SK-N-SH treated with all-trans-retinoic acid at 6 μM for 48 hours (cell line): Measurements from ENCODE around the gene CCDC85C.
A peak's percentile ranks its signal among the peaks of the same experiment; 100 is the strongest.

Source experiments
- ATAC-seq: fragments of 200-7000 bp; cut with Tn5 transposase; 3 replicates; pipeline ENCODE4 v1.9.1; 2020; ENCODE audit warnings: mild to moderate bottlenecking, moderate library complexity
- ARNTL ChIP-seq: fragments of 450-650 bp; formaldehyde crosslinking; IDR thresholded peaks from 2 replicates; pipeline ENCODE4 v1.5.0; 2020; ENCODE audit warnings: low read depth, mild to moderate bottlenecking, moderate library complexity, borderline replicate concordance
- BACH2 ChIP-seq: fragments of 250-450 bp; sonication (Bioruptor Pico); IDR thresholded peaks from 2 replicates; pipeline ENCODE4 v1.9.0; 2021; ENCODE audit warnings: mild to moderate bottlenecking, borderline replicate concordance
- CREB5 ChIP-seq: fragments of 250-450 bp; sonication (Bioruptor Pico); IDR thresholded peaks from 2 replicates; pipeline ENCODE4 v1.5.1; 2020; ENCODE audit warnings: low read depth, mild to moderate bottlenecking, moderate library complexity
- CSDC2 ChIP-seq: fragments of 250-450 bp; sonication (Bioruptor Pico); IDR thresholded peaks from 2 replicates; pipeline ENCODE4 v1.5.0; 2020; ENCODE audit warnings: mild to moderate bottlenecking, moderate library complexity
- ESRRG ChIP-seq: fragments of 250-450 bp; sonication (Bioruptor Pico); IDR thresholded peaks from 2 replicates; pipeline ENCODE4 v1.6.1; 2021; ENCODE audit warnings: mild to moderate bottlenecking
- GLIS3 ChIP-seq: fragments of 250-450 bp; sonication (Bioruptor Pico); IDR thresholded peaks from 2 replicates; pipeline ENCODE4 v1.5.0; 2020; ENCODE audit warnings: mild to moderate bottlenecking, moderate library complexity
- ISL1 ChIP-seq: fragments of 250-450 bp; sonication (Bioruptor Pico); IDR thresholded peaks from 2 replicates; pipeline ENCODE4 v2.1.2; 2022; ENCODE audit warnings: mild to moderate bottlenecking, moderate library complexity
- OSR1 ChIP-seq: fragments of 250-450 bp; sonication (Bioruptor Pico); IDR thresholded peaks from 2 replicates; pipeline ENCODE4 v1.8.0; 2022; ENCODE audit warnings: moderate library complexity, mild to moderate bottlenecking, inconsistent platforms
- PPARA ChIP-seq: fragments of 250-450 bp; sonication (Bioruptor Pico); IDR thresholded peaks from 2 replicates; pipeline ENCODE4 v1.5.0; 2020; ENCODE audit warnings: mild to moderate bottlenecking, borderline replicate concordance
- RARB ChIP-seq: fragments of 250-450 bp; sonication (Bioruptor Pico); IDR thresholded peaks from 2 replicates; pipeline ENCODE4 v1.8.0; 2021; ENCODE audit warnings: mild to moderate bottlenecking, moderate library complexity
- SNAI2 ChIP-seq: fragments of 250-450 bp; sonication (Bioruptor Pico); IDR thresholded peaks from 2 replicates; pipeline ENCODE4 v1.5.0; 2020; ENCODE audit warnings: mild to moderate bottlenecking, moderate library complexity
- TSHZ2 ChIP-seq: fragments of 250-450 bp; sonication (Bioruptor Pico); IDR thresholded peaks from 2 replicates; pipeline ENCODE4 v1.5.0; 2020; ENCODE audit warnings: mild to moderate bottlenecking, moderate library complexity
- ZC3H10 ChIP-seq: fragments of 250-450 bp; sonication (Bioruptor Pico); IDR thresholded peaks from 2 replicates; pipeline ENCODE4 v1.5.1; 2021; ENCODE audit warnings: mild to moderate bottlenecking, moderate library complexity
- ZFP3 ChIP-seq: fragments of 250-450 bp; sonication (Bioruptor Pico); IDR thresholded peaks from 2 replicates; pipeline ENCODE4 v1.5.0; 2020; ENCODE audit warnings: mild to moderate bottlenecking, moderate library complexity
- ZFP30 ChIP-seq: fragments of 450-650 bp; formaldehyde crosslinking; IDR thresholded peaks from 2 replicates; pipeline ENCODE4 v1.5.0; 2022; ENCODE audit warnings: mild to moderate bottlenecking, moderate library complexity
- ZNF70 ChIP-seq: fragments of 450-650 bp; formaldehyde crosslinking; IDR thresholded peaks from 2 replicates; pipeline ENCODE4 v1.5.0; 2020; ENCODE audit warnings: mild to moderate bottlenecking, moderate library complexity
- ZNF8 ChIP-seq: fragments of 450-650 bp; formaldehyde crosslinking; IDR thresholded peaks from 2 replicates; pipeline ENCODE4 v1.5.0; 2020; ENCODE audit warnings: mild to moderate bottlenecking, moderate library complexity
- TF ChIP-seq, protein P1 (sequence below): fragments of 250-450 bp; sonication (Bioruptor Pico); IDR thresholded peaks from 2 replicates; pipeline ENCODE4 v1.8.0; 2020; ENCODE audit warnings: mild to moderate bottlenecking, moderate library complexity, borderline replicate concordance
- TF ChIP-seq, protein P2 (sequence below): fragments of 250-450 bp; sonication (Bioruptor Pico); IDR thresholded peaks from 2 replicates; pipeline ENCODE4 v1.8.0; 2021; ENCODE audit warnings: low read depth, mild to moderate bottlenecking, moderate library complexity, borderline replicate concordance
- TF ChIP-seq, protein P3 (sequence below): fragments of 250-450 bp; sonication (Bioruptor Pico); IDR thresholded peaks from 2 replicates; pipeline ENCODE4 v1.5.1; 2021; ENCODE audit warnings: mild to moderate bottlenecking, moderate library complexity

The CCDC85C gene

DNA sequence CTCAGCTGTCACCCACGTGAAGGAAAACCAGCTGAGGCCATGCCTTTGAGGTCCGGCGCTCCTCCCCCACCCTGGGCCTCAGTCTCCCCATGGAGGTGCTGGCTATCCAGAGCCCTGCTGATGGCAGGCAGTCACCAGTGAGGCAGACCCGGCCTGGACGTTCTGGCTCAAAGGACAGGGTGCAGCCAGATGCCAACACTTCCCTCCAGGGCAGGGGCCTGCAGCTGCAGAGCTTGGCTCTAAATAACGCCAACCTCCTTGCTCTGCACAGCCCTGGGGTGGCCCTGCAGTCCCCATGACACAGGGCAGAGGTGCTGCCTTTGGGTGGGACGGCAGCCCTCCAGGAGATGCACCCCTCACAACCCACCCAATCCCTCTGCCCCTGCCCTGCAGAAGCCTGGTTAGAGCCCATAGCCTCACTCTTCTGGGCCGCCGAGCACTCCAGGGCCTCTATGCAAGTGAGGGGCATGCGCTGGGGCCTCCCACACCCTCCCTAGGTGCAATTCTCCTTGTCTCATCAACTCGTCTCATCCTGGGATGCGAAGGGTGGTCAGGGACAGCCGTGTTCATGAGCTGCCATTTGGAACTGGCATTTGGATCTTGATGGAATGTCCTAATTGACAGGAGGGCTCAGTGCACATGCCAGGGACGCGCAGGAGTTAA is 30.4 kb downstream of the CCDC85C start:
- peak; percentile 2; the same call in 1 of the 3 replicates for ATAC-seq

GRCh38 chr14:99573000-99573330 is 31.0 kb downstream of the CCDC85C start:
- no peak for ATAC-seq
- no peak for TF ChIP-seq ZC3H10 (CRISPR knock-in tag)
- TF ChIP-seq ISL1 (CRISPR knock-in tag), result no peak
- TF ChIP-seq SNAI2, result no peak
- no peak for TF ChIP-seq RARB (CRISPR knock-in tag)
- no peak for TF ChIP-seq ZNF70 (CRISPR knock-in tag)
- TF ChIP-seq, protein P1, sequence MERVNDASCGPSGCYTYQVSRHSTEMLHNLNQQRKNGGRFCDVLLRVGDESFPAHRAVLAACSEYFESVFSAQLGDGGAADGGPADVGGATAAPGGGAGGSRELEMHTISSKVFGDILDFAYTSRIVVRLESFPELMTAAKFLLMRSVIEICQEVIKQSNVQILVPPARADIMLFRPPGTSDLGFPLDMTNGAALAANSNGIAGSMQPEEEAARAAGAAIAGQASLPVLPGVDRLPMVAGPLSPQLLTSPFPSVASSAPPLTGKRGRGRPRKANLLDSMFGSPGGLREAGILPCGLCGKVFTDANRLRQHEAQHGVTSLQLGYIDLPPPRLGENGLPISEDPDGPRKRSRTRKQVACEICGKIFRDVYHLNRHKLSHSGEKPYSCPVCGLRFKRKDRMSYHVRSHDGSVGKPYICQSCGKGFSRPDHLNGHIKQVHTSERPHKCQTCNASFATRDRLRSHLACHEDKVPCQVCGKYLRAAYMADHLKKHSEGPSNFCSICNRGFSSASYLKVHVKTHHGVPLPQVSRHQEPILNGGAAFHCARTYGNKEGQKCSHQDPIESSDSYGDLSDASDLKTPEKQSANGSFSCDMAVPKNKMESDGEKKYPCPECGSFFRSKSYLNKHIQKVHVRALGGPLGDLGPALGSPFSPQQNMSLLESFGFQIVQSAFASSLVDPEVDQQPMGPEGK (CRISPR knock-in tag), result no peak
- TF ChIP-seq ARNTL, result no peak
- no peak for TF ChIP-seq TSHZ2 (CRISPR knock-in tag)
- no peak for TF ChIP-seq BACH2 (CRISPR knock-in tag)
- TF ChIP-seq, protein P2, sequence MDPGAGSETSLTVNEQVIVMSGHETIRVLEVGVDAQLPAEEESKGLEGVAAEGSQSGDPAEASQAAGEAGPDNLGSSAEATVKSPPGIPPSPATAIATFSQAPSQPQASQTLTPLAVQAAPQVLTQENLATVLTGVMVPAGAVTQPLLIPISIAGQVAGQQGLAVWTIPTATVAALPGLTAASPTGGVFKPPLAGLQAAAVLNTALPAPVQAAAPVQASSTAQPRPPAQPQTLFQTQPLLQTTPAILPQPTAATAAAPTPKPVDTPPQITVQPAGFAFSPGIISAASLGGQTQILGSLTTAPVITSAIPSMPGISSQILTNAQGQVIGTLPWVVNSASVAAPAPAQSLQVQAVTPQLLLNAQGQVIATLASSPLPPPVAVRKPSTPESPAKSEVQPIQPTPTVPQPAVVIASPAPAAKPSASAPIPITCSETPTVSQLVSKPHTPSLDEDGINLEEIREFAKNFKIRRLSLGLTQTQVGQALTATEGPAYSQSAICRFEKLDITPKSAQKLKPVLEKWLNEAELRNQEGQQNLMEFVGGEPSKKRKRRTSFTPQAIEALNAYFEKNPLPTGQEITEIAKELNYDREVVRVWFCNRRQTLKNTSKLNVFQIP (CRISPR knock-in tag), result no peak
- no peak for TF ChIP-seq GLIS3 (CRISPR knock-in tag)
- TF ChIP-seq PPARA (CRISPR knock-in tag), result no peak
- TF ChIP-seq CREB5, result no peak
- no peak for TF ChIP-seq CSDC2 (CRISPR knock-in tag)
- TF ChIP-seq ESRRG (CRISPR knock-in tag), result no peak
- TF ChIP-seq OSR1 (CRISPR knock-in tag), result no peak
- TF ChIP-seq, protein P3, sequence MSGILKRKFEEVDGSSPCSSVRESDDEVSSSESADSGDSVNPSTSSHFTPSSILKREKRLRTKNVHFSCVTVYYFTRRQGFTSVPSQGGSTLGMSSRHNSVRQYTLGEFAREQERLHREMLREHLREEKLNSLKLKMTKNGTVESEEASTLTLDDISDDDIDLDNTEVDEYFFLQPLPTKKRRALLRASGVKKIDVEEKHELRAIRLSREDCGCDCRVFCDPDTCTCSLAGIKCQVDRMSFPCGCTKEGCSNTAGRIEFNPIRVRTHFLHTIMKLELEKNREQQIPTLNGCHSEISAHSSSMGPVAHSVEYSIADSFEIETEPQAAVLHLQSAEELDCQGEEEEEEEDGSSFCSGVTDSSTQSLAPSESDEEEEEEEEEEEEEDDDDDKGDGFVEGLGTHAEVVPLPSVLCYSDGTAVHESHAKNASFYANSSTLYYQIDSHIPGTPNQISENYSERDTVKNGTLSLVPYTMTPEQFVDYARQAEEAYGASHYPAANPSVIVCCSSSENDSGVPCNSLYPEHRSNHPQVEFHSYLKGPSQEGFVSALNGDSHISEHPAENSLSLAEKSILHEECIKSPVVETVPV (CRISPR knock-in tag), result no peak
- no peak for TF ChIP-seq ZFP30 (CRISPR knock-in tag)

More for the DNA sequence above, 30.4 kb downstream of the CCDC85C start:
- TF ChIP-seq TSHZ2 (CRISPR knock-in tag) (no peak), PPARA (CRISPR knock-in tag) (no peak), ISL1 (CRISPR knock-in tag) (no peak), RARB (CRISPR knock-in tag) (no peak), ZFP3 (no peak), SNAI2 (no peak), BACH2 (CRISPR knock-in tag) (no peak), ZNF8 (CRISPR knock-in tag) (no peak)
- TF ChIP-seq, protein P3 (CRISPR knock-in tag), result no peak
